T-helper 9 cell (primary cell): ENCODE measurements around the gene NOTCH1.

Experiments used
- DNase-seq: peaks from one replicate; pipeline ENCODE4 v3.0.0-alpha.2; 2020

Gene NOTCH1

DNA sequence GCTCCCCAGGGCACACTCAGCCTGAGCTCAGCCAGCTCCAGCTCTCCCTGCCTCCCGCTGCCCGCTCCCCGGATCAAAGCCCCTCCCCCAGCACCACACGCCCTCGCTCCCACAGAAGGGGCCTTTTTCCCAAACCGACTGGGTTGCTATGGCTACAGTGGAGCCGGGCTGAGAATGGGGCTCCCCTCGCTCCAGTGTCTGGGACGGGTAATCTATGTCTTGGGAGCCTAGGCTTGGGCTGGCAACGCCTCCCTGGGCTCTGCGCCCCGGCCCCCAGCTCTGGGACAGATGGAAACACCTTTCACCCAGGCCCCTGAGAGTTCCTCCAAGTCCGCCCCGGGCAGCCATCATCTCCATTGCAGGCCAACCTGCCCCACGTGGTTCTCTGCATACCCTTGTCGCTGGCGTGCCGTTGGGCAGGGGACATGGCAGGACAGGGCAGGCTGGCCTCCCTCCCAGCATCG, 29.6 kb downstream of the NOTCH1 start:
- no peak for DNase-seq

- no peak for DNase-seq
Measured at GRCh38 chr9:136515276-136515675, 30.6 kb downstream of the NOTCH1 start.

GRCh38 chr9:136514022-136514714, 31.7 kb downstream of the NOTCH1 start:
- no peak for DNase-seq

- DNase-seq: no peak
Measured at GRCh38 chr9:136513191-136513590, 32.7 kb downstream of the NOTCH1 start.

DNA sequence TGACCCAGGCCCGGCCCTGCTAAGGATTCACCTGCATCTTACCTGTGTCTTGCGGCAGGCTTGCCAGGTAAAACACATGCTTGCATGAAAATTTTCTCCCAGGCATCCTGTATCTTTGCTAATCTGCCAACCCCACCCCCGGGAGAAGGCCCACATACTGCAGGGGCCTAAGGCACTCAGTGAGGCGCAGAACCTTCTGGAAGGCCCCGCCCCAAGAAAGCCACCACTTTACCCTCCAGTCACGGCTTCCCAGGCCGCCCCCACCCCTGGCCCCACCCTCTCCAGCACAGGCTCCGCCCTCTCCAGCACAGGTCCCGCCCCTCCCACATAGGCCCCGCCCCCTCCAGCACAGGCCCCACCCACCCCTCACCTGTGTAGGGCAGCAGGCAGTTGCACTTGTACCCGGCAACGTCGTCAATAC, 33.2 kb downstream of the NOTCH1 start:
- peak; percentile 35 for DNase-seq

GRCh38 chr9:136511670-136512592, 33.9 kb downstream of the NOTCH1 start:
- no peak for DNase-seq

- no peak for DNase-seq
Measured at GRCh38 chr9:136511144-136511669, 34.6 kb downstream of the NOTCH1 start.

GRCh38 chr9:136510561-136510960, 35.3 kb downstream of the NOTCH1 start:
- no peak for DNase-seq

DNA sequence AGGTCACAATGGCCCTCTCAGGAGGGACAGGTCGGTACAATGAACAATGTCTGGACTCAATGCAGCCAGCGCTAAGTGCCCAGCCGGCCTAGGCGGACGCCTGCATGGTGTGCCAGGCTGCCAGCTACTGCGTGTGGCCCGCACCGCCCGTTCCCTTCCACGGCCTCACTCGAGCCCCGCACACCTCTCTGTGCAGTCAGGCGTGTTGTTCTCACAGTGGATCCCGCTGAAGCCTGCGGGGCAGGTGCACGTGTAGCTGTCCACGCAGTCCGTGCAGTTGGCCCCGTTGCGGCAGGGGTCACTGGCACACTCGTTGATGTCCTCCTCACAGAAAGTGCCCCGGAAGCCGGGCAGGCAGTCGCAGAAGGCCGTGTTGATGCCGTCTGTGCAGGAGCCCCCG, 36.3 kb downstream of the NOTCH1 start:
- no peak for DNase-seq

DNA sequence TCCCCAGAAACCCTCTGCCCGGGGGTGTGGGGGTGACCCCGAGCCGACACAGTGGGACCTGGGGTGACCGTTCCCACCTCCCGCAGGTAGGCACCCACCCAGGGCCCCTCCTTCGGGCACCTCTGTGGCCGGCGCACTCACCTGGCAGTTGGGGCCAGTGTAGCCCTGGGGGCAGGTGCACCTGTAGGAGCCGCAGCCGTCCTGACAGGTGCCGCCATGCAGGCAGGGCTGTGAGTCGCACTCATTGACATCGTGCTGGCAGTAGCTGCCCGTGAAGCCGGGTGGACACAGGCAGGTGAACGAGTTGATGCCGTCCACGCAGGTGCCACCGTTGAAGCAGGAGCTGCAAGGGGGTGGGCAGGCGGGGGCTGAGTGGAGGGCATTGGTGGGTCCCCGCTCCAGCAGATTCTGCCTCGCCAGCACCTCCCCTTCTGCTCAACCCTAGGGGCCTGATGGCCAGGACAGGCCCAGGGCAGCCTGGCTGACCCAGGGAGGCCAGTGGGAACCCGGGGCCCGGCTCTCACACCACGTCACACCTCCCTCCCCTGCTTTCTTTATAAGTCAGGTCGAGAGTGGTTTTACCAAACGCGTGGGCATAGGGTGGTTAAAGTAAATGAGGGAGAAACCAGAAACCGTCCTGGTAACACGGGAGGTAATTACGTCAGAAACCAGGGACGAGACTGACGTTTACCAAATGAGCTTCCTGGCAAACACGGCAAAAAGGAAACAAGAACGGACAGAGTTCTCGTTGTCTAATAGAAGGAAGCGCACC, 36.9 kb downstream of the NOTCH1 start:
- DNase-seq: no peak

GRCh38 chr9:136507992-136508375, 37.9 kb downstream of the NOTCH1 start:
- no peak for DNase-seq

GRCh38 chr9:136507221-136507991, 38.4 kb downstream of the NOTCH1 start:
- DNase-seq: no peak

DNA sequence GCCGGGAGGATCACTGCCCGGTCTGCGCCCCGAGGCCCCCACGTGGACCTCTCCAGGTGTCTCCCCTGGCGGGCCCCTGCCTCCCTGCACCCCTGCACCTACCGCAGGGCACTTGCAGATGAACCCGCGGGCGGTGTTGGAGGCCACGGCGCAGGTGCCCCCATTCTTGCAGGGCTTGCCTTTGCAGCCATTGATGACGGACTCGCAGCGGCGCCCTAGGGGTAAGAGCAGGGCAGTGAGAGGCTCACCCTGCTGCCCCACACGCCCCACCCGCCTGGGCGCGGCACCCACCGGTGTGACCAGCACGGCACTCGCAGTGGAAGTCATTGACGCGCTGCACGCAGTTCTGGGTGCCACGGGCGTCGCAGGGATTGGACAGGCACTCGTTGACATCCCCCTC, 39.4 kb downstream of the NOTCH1 start:
- DNase-seq: no peak

GRCh38 chr9:136505406-136506403, 40.1 kb downstream of the NOTCH1 start:
- DNase-seq: no peak

- DNase-seq: no peak
Measured at GRCh38 chr9:136504512-136505348, 41.1 kb downstream of the NOTCH1 start.

- no peak for DNase-seq
Measured at GRCh38 chr9:136502940-136503550, 42.8 kb downstream of the NOTCH1 start.

DNA sequence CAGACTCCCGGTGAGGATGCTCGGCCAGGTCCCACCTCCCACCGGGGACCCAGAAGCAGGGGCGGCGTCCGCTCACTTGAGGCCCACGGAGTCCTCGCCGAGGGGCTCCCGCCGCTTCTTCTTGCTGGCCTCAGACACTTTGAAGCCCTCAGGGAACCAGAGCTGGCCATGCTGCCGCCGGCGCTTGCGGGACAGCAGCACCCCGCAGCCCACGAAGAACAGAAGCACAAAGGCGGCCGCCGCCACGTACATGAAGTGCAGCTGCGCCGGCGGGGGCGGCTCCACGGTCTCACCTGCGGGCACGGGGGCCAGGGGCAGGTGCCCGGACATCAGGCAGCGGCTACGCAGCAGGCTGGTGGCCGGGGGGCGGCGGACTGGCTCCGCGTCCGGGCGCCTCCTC, 43.7 kb downstream of the NOTCH1 start:
- DNase-seq: no peak

GRCh38 chr9:136501686-136502085, 44.2 kb downstream of the NOTCH1 start:
- DNase-seq: no peak
